Measurements from ENCODE around the gene RCN2.

The RCN2 gene

GRCh38 chr15:76905855-76906254 lies 25.7 kb upstream of the RCN2 start:
- Histone ChIP-seq H2AK5ac (ENCODE audit: low read depth, low read length) (no peak overlapping the region), H3K27ac (replicated peaks; ENCODE audit: low read length) (no peak overlapping the region), H2BK5ac (ENCODE audit: low read length) (no peak overlapping the region), H3K4me3 (ENCODE audit: low read length in 2 of 2) (peak overlapping the region in 1 of 2 donors; percentile 54), H3K9me3 (replicated peaks in 1 of 2; ENCODE audit: control insufficient read depth in 2 of 2, insufficient read depth in 1 of 2, low read depth in 1 of 2, low read length in 2 of 2) (peaks cover 0 to 2% of the 10 kb centered on the region in 2 donors), H3K4me2 (ENCODE audit: insufficient read depth, low read length, poor library complexity, severe bottlenecking) (no peak overlapping the region), H4K91ac (ENCODE audit: low read depth, low read length, poor library complexity) (no peak overlapping the region), H3K4ac (ENCODE audit: low read length) (no peak overlapping the region), H4K8ac (ENCODE audit: low read depth, low read length) (no peak overlapping the region), H3K18ac (ENCODE audit: low read length) (no peak overlapping the region), H3K27me3 (ENCODE audit: control insufficient read depth in 3 of 3, insufficient read depth in 3 of 3, low read depth in 1 of 3, low read length in 3 of 3) (peaks cover 0 to 4% (median 2%) of the 10 kb centered on the region in 3 experiments), H2AFZ (ENCODE audit: low read length) (peak overlapping the region; percentile 93), H2BK12ac (ENCODE audit: low read length) (no peak overlapping the region), H3K14ac (ENCODE audit: low read length) (no peak overlapping the region), H2BK120ac (ENCODE audit: low read depth, low read length) (no peak overlapping the region), H3K4me1 (ENCODE audit: control insufficient read depth in 2 of 2, insufficient read depth in 1 of 2, low read depth in 1 of 2, low read length in 2 of 2) (peaks cover 0 to 5% of the 10 kb centered on the region in 2 donors), H3K79me1 (ENCODE audit: low read depth, low read length) (no peaks in the 10 kb centered on the region), H3K9ac (ENCODE audit: low read depth, low read length, poor library complexity) (no peak overlapping the region), H3K23ac (ENCODE audit: low read depth, low read length, poor library complexity) (no peak overlapping the region), H3K36me3 (replicated peaks in 1 of 2; ENCODE audit: control insufficient read depth in 2 of 2, insufficient read depth in 2 of 2, low read length in 2 of 2) (no peaks in the 10 kb centered on the region), H2BK15ac (ENCODE audit: low read length) (no peak overlapping the region)
- DNase-seq (ENCODE audit: low spot score), result no peak
- WGBS, 2 donors (ENCODE audit: extremely low coverage in 2 of 2, insufficient read length in 2 of 2, insufficient replicate concordance in 1 of 2), result no CpG with 5 or more reads among the region's 9 CpGs

- no peaks in the 10 kb centered on the region for H3K4me1 ChIP-seq (ENCODE audit: control insufficient read depth in 2 of 2, insufficient read depth in 1 of 2, low read depth in 1 of 2, low read length in 2 of 2)
- H4K91ac ChIP-seq (ENCODE audit: low read depth, low read length, poor library complexity), result no peak overlapping the region
- no CpG with 5 or more reads among the region's 4 CpGs for WGBS, 2 donors (ENCODE audit: extremely low coverage in 2 of 2, insufficient read length in 2 of 2, insufficient replicate concordance in 1 of 2)
- no peak overlapping the region for H3K14ac ChIP-seq (ENCODE audit: low read length)
- H2AK5ac ChIP-seq (ENCODE audit: low read depth, low read length), result no peak overlapping the region
- H3K4ac ChIP-seq (ENCODE audit: low read length), result no peak overlapping the region
- peaks cover 0 to 37% (median 2%) of the 10 kb centered on the region in 3 experiments for H3K27me3 ChIP-seq (ENCODE audit: control insufficient read depth in 3 of 3, insufficient read depth in 3 of 3, low read depth in 1 of 3, low read length in 3 of 3)
- no peak overlapping the region for H4K8ac ChIP-seq (ENCODE audit: low read depth, low read length)
- no peak overlapping the region for H2BK15ac ChIP-seq (ENCODE audit: low read length)
- DNase-seq (ENCODE audit: low spot score), result no peak
- no peaks in the 10 kb centered on the region for H3K36me3 ChIP-seq (replicated peaks in 1 of 2; ENCODE audit: control insufficient read depth in 2 of 2, insufficient read depth in 2 of 2, low read length in 2 of 2)
- H3K4me2 ChIP-seq (ENCODE audit: insufficient read depth, low read length, poor library complexity, severe bottlenecking), result no peak overlapping the region
- no peak overlapping the region for H2BK120ac ChIP-seq (ENCODE audit: low read depth, low read length)
- H3K4me3 ChIP-seq (ENCODE audit: low read length in 2 of 2), result no peak overlapping the region
- no peak overlapping the region for H3K27ac ChIP-seq (replicated peaks; ENCODE audit: low read length)
- no peak overlapping the region for H2AFZ ChIP-seq (ENCODE audit: low read length)
- no peak overlapping the region for H3K23ac ChIP-seq (ENCODE audit: low read depth, low read length, poor library complexity)
- H3K9me3 ChIP-seq (replicated peaks in 1 of 2; ENCODE audit: control insufficient read depth in 2 of 2, insufficient read depth in 1 of 2, low read depth in 1 of 2, low read length in 2 of 2), result no peaks in the 10 kb centered on the region
- H3K18ac ChIP-seq (ENCODE audit: low read length), result no peak overlapping the region
- no peak overlapping the region for H2BK5ac ChIP-seq (ENCODE audit: low read length)
- H2BK12ac ChIP-seq (ENCODE audit: low read length), result no peak overlapping the region
- H3K9ac ChIP-seq (ENCODE audit: low read depth, low read length, poor library complexity), result no peak overlapping the region
- no peaks in the 10 kb centered on the region for H3K79me1 ChIP-seq (ENCODE audit: low read depth, low read length)
Measured at GRCh38 chr15:76912430-76912829, 19.1 kb upstream of the RCN2 start.

- H3K18ac ChIP-seq (ENCODE audit: low read length), result no peak overlapping the region
- no peak overlapping the region for H4K91ac ChIP-seq (ENCODE audit: low read depth, low read length, poor library complexity)
- H2AK5ac ChIP-seq (ENCODE audit: low read depth, low read length), result no peak overlapping the region
- no peak overlapping the region for H3K27ac ChIP-seq (replicated peaks; ENCODE audit: low read length)
- no peak overlapping the region for H2AFZ ChIP-seq (ENCODE audit: low read length)
- H3K4me1 ChIP-seq (ENCODE audit: control insufficient read depth in 2 of 2, insufficient read depth in 1 of 2, low read depth in 1 of 2, low read length in 2 of 2), result no peaks in the 10 kb centered on the region
- peaks cover 0 to 44% (median 2%) of the 10 kb centered on the region in 3 experiments for H3K27me3 ChIP-seq (ENCODE audit: control insufficient read depth in 3 of 3, insufficient read depth in 3 of 3, low read depth in 1 of 3, low read length in 3 of 3)
- no peak overlapping the region for H3K4ac ChIP-seq (ENCODE audit: low read length)
- no peak overlapping the region for H3K23ac ChIP-seq (ENCODE audit: low read depth, low read length, poor library complexity)
- no peaks in the 10 kb centered on the region for H3K36me3 ChIP-seq (replicated peaks in 1 of 2; ENCODE audit: control insufficient read depth in 2 of 2, insufficient read depth in 2 of 2, low read length in 2 of 2)
- no peak overlapping the region for H3K4me2 ChIP-seq (ENCODE audit: insufficient read depth, low read length, poor library complexity, severe bottlenecking)
- H2BK15ac ChIP-seq (ENCODE audit: low read length), result no peak overlapping the region
- H3K9me3 ChIP-seq (replicated peaks in 1 of 2; ENCODE audit: control insufficient read depth in 2 of 2, insufficient read depth in 1 of 2, low read depth in 1 of 2, low read length in 2 of 2), result no peaks in the 10 kb centered on the region
- no CpG with 5 or more reads among the region's 2 CpGs for WGBS, 2 donors (ENCODE audit: extremely low coverage in 2 of 2, insufficient read length in 2 of 2, insufficient replicate concordance in 1 of 2)
- no peaks in the 10 kb centered on the region for H3K79me1 ChIP-seq (ENCODE audit: low read depth, low read length)
- H2BK120ac ChIP-seq (ENCODE audit: low read depth, low read length), result no peak overlapping the region
- DNase-seq (ENCODE audit: low spot score), result no peak
- no peak overlapping the region for H3K4me3 ChIP-seq (ENCODE audit: low read length in 2 of 2)
- H2BK5ac ChIP-seq (ENCODE audit: low read length), result no peak overlapping the region
- H3K14ac ChIP-seq (ENCODE audit: low read length), result no peak overlapping the region
- no peak overlapping the region for H3K9ac ChIP-seq (ENCODE audit: low read depth, low read length, poor library complexity)
- no peak overlapping the region for H2BK12ac ChIP-seq (ENCODE audit: low read length)
- H4K8ac ChIP-seq (ENCODE audit: low read depth, low read length), result no peak overlapping the region
Measured at GRCh38 chr15:76913737-76914136, 17.8 kb upstream of the RCN2 start.

DNA sequence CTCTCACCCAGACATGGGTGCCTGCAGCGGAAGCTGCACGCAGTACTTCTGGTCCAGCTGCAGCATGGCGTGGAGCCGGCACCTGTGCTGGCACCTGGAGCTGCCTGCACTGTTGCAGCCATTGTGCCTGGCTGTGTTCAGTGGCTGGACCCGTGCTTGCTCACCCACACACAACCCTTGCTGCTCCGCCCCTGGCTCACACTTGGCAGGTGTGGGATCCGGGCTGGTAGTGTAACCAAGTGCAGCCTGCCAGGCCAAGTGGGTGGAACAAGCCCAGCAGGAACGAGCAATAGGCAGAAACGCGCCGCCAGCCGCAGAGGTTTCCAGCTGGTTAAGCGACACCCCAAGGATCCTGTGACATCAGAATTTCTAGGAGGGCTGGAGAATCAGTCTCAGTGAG lies 15.2 kb upstream of the RCN2 start:
- Histone ChIP-seq H3K4ac (ENCODE audit: low read length) (no peak overlapping the region), H3K4me1 (ENCODE audit: control insufficient read depth in 2 of 2, insufficient read depth in 1 of 2, low read depth in 1 of 2, low read length in 2 of 2) (no peaks in the 10 kb centered on the region), H3K23ac (ENCODE audit: low read depth, low read length, poor library complexity) (peak overlapping the region; percentile 93), H2AK5ac (ENCODE audit: low read depth, low read length) (peak overlapping the region; percentile 61), H3K9me3 (replicated peaks in 1 of 2; ENCODE audit: control insufficient read depth in 2 of 2, insufficient read depth in 1 of 2, low read depth in 1 of 2, low read length in 2 of 2) (no peaks in the 10 kb centered on the region), H3K79me1 (ENCODE audit: low read depth, low read length) (no peaks in the 10 kb centered on the region), H3K18ac (ENCODE audit: low read length) (peak overlapping the region; percentile 33), H2BK12ac (ENCODE audit: low read length) (peak overlapping the region; percentile 77), H3K36me3 (replicated peaks in 1 of 2; ENCODE audit: control insufficient read depth in 2 of 2, insufficient read depth in 2 of 2, low read length in 2 of 2) (no peaks in the 10 kb centered on the region), H2BK15ac (ENCODE audit: low read length) (peak overlapping the region; percentile 25), H3K9ac (ENCODE audit: low read depth, low read length, poor library complexity) (no peak overlapping the region), H2AFZ (ENCODE audit: low read length) (no peak overlapping the region), H3K4me2 (ENCODE audit: insufficient read depth, low read length, poor library complexity, severe bottlenecking) (no peak overlapping the region), H2BK120ac (ENCODE audit: low read depth, low read length) (no peak overlapping the region), H4K91ac (ENCODE audit: low read depth, low read length, poor library complexity) (peak overlapping the region; percentile 27), H3K27me3 (ENCODE audit: control insufficient read depth in 3 of 3, insufficient read depth in 3 of 3, low read depth in 1 of 3, low read length in 3 of 3) (peaks cover 0 to 43% (median 0%) of the 10 kb centered on the region in 3 experiments), H3K27ac (replicated peaks; ENCODE audit: low read length) (no peak overlapping the region), H3K14ac (ENCODE audit: low read length) (no peak overlapping the region), H4K8ac (ENCODE audit: low read depth, low read length) (no peak overlapping the region), H3K4me3 (ENCODE audit: low read length in 2 of 2) (no peak overlapping the region), H2BK5ac (ENCODE audit: low read length) (peak overlapping the region; percentile 19)
- no peak for DNase-seq (ENCODE audit: low spot score)
- no CpG with 5 or more reads among the region's 13 CpGs for WGBS, 2 donors (ENCODE audit: extremely low coverage in 2 of 2, insufficient read length in 2 of 2, insufficient replicate concordance in 1 of 2)

Data from neuronal stem cell (in vitro differentiated cells).